ENCODE results near the gene EEF1E1. TPM values are rescaled to one million over a fixed set of nuclear protein-coding genes. Genes with fewer than 3 reads are reported as not detected.

EEF1E1 gene
- total RNA-seq, 6 experiments from 2014 or later = 4.6 to 33.9 (median 10.1) TPM

DNA sequence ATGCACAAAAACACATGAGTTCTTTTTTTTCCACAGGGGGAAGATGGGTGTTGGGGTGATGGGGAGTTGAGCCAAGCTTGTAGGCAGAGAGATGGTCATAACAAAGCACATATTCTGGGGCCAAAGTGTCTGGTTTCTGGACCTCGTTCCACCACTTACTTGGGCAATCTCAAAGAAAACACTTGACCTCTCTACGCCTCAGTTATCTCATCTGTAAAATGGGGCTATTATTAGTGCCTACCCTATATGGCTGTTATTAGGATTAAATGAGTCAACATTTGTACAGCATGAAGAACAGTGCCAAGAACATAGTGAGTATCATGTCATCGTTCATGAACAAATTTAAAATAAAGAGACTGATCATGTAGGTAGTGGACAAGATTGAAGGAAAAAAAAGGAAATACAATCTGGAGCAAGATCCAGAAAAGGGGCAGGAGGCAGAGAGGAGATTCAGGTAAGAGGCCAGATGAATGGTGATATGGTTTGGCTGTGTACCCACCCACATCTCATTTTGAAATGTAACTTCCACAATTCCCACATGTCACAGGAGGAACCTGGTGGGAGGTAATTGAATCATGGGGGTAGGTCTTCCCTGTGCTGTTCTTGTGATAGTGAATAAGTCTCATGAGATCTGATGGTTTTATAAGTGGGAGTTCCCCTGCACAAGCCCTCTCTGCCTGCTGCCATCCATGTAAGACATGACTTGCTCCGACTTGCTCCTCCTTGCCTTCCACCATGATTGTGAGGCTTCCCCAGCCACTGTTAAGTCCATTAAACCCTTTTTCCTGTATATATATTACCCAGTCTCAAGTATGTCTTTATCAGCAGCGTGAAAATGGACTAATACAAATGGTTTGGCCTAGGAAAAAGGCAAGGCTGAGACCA is 14.2 kb downstream of the EEF1E1 start:
- no peaks in the 10 kb centered on the region for H3K9me3 ChIP-seq
- 94% methylated on average over 4 of the region's 5 CpGs for WGBS (ENCODE audit: insufficient coverage, low coverage, low lambda C conversion rate, missing lambda C conversion rate)
- no peak overlapping the region for H3K27ac ChIP-seq
- peaks cover 0 to 24% (median 5%) of the 10 kb centered on the region in 4 donors for H3K36me3 ChIP-seq
- no peak for TF ChIP-seq CTCF (IDR thresholded peaks at IDR 0.05)
- no peak for TF ChIP-seq POLR2A (IDR thresholded peaks at IDR 0.05)
- intact Hi-C loops (cut with DNase I) = no loop called here
- DNase-seq (no peak), ATAC-seq (no peak)
- no peak overlapping the region for H3K4me3 ChIP-seq
- H3K27me3 ChIP-seq = no peaks in the 10 kb centered on the region
- H3K4me1 ChIP-seq = peaks cover 0 to 23% (median 9%) of the 10 kb centered on the region in 4 donors

GRCh38 chr6:8086755-8087306 is 15.5 kb downstream of the EEF1E1 start:
- Histone ChIP-seq H3K27me3 (no peaks in the 10 kb centered on the region), H3K9me3 (no peaks in the 10 kb centered on the region), H3K4me1 (peaks cover 0 to 32% (median 9%) of the 10 kb centered on the region in 4 donors), H3K4me3 (no peak overlapping the region), H3K27ac (no peak overlapping the region), H3K36me3 (peaks cover 0 to 18% (median 5%) of the 10 kb centered on the region in 4 donors)
- DNase-seq = no peak
- ATAC-seq = no peak
- TF ChIP-seq POLR2A (IDR thresholded peaks at IDR 0.05) = no peak
- no peak for TF ChIP-seq CTCF (IDR thresholded peaks at IDR 0.05)
- intact Hi-C loops (cut with DNase I) = no loop called here
- WGBS (ENCODE audit: insufficient coverage, low coverage, low lambda C conversion rate, missing lambda C conversion rate) = 81% methylated on average over 6 of the region's 9 CpGs

- TF ChIP-seq CTCF (IDR thresholded peaks at IDR 0.05) = no peak
- no peak for TF ChIP-seq POLR2A (IDR thresholded peaks at IDR 0.05)
- Histone ChIP-seq H3K27me3 (no peaks in the 10 kb centered on the region), H3K9me3 (no peaks in the 10 kb centered on the region), H3K27ac (peak overlapping the region; percentile 46 to 80 (median 63)), H3K36me3 (peaks cover 0 to 15% (median 5%) of the 10 kb centered on the region in 4 donors), H3K4me3 (no peak overlapping the region), H3K4me1 (peaks cover 0 to 43% (median 15%) of the 10 kb centered on the region in 4 donors)
- DNase-seq (peak; percentile 72 to 85 (median 80)), ATAC-seq (peak; percentile 87 to 98 (median 95))
- 0% methylated on average over 2 of the region's 2 CpGs for WGBS (ENCODE audit: insufficient coverage, low coverage, low lambda C conversion rate, missing lambda C conversion rate)
- intact Hi-C loops (cut with DNase I) = no loop called here
Observed at GRCh38 chr6:8085053-8085511, 17.3 kb downstream of the EEF1E1 start.

GRCh38 chr6:8084586-8084985 is 17.8 kb downstream of the EEF1E1 start:
- peak overlapping the region; percentile 46 to 80 (median 63) for H3K27ac ChIP-seq
- peaks cover 0 to 13% (median 5%) of the 10 kb centered on the region in 4 donors for H3K36me3 ChIP-seq
- TF ChIP-seq CTCF (IDR thresholded peaks at IDR 0.05) (no peak), POLR2A (IDR thresholded peaks at IDR 0.05) (no peak)

More at GRCh38 chr6:8084586-8084985, 17.8 kb downstream of the EEF1E1 start:
- peak in 3 of 4 donors; percentile 11 to 35 (median 15) for ATAC-seq
- no peak for DNase-seq
- WGBS (ENCODE audit: insufficient coverage, low coverage, low lambda C conversion rate, missing lambda C conversion rate) = 55% methylated on average over 4 of the region's 4 CpGs
- Histone ChIP-seq H3K4me1 (peaks cover 0 to 47% (median 18%) of the 10 kb centered on the region in 4 donors), H3K4me3 (no peak overlapping the region), H3K27me3 (no peaks in the 10 kb centered on the region), H3K9me3 (no peaks in the 10 kb centered on the region)
- intact Hi-C loops (cut with DNase I) = no loop called here
